Measurements from ENCODE around the gene DSCAM. TPM values are rescaled to one million over a fixed set of nuclear protein-coding genes. Genes with fewer than 3 reads are reported as not detected.
A peak's percentile ranks its signal among the peaks of the same experiment; 100 is the strongest.

Gene DSCAM
- total RNA-seq, 1 donor from 2014 or later = 4.4 TPM

GRCh38 chr21:40155563-40155962, 691.4 kb downstream of the DSCAM start:
- H3K4me1 Mint-ChIP-seq (ENCODE audit: low read depth, unreplicated experiment) = no peaks in the 10 kb centered on the region
- peaks cover 4% of the 10 kb centered on the region for H3K9me3 Mint-ChIP-seq (ENCODE audit: unreplicated experiment)
- DNase-seq = no peak
- no peak overlapping the region for H3K27ac Mint-ChIP-seq (ENCODE audit: unreplicated experiment)
- H3K27me3 Mint-ChIP-seq (ENCODE audit: unreplicated experiment) = no peaks in the 10 kb centered on the region
- no peak for TF ChIP-seq CTCF (IDR thresholded peaks at IDR 0.05; ENCODE audit: partially characterized antibody, unreplicated experiment)
- peaks cover 4% of the 10 kb centered on the region for H3K36me3 Mint-ChIP-seq (ENCODE audit: unreplicated experiment)
- no peak overlapping the region for H3K4me3 Mint-ChIP-seq (ENCODE audit: unreplicated experiment)

GRCh38 chr21:40153351-40153750, 693.6 kb downstream of the DSCAM start:
- H3K9me3 Mint-ChIP-seq (ENCODE audit: unreplicated experiment) = peaks cover 4% of the 10 kb centered on the region
- no peaks in the 10 kb centered on the region for H3K4me1 Mint-ChIP-seq (ENCODE audit: low read depth, unreplicated experiment)
- H3K27ac Mint-ChIP-seq (ENCODE audit: unreplicated experiment) = no peak overlapping the region
- no peak for DNase-seq
- no peaks in the 10 kb centered on the region for H3K27me3 Mint-ChIP-seq (ENCODE audit: unreplicated experiment)
- peaks cover 4% of the 10 kb centered on the region for H3K36me3 Mint-ChIP-seq (ENCODE audit: unreplicated experiment)
- H3K4me3 Mint-ChIP-seq (ENCODE audit: unreplicated experiment) = no peak overlapping the region
- TF ChIP-seq CTCF (IDR thresholded peaks at IDR 0.05; ENCODE audit: partially characterized antibody, unreplicated experiment) = no peak

GRCh38 chr21:40152476-40152875, 694.5 kb downstream of the DSCAM start:
- Mint-ChIP-seq H3K36me3 (ENCODE audit: unreplicated experiment) (peaks cover 4% of the 10 kb centered on the region), H3K4me1 (ENCODE audit: low read depth, unreplicated experiment) (no peaks in the 10 kb centered on the region), H3K9me3 (ENCODE audit: unreplicated experiment) (peaks cover 4% of the 10 kb centered on the region), H3K27me3 (ENCODE audit: unreplicated experiment) (no peaks in the 10 kb centered on the region), H3K27ac (ENCODE audit: unreplicated experiment) (no peak overlapping the region), H3K4me3 (ENCODE audit: unreplicated experiment) (no peak overlapping the region)
- no peak for DNase-seq
- no peak for TF ChIP-seq CTCF (IDR thresholded peaks at IDR 0.05; ENCODE audit: partially characterized antibody, unreplicated experiment)

GRCh38 chr21:40151611-40152010, 695.3 kb downstream of the DSCAM start:
- Mint-ChIP-seq H3K27ac (ENCODE audit: unreplicated experiment) (no peak overlapping the region), H3K9me3 (ENCODE audit: unreplicated experiment) (peaks cover 4% of the 10 kb centered on the region), H3K4me3 (ENCODE audit: unreplicated experiment) (no peak overlapping the region), H3K27me3 (ENCODE audit: unreplicated experiment) (no peaks in the 10 kb centered on the region), H3K4me1 (ENCODE audit: low read depth, unreplicated experiment) (no peaks in the 10 kb centered on the region), H3K36me3 (ENCODE audit: unreplicated experiment) (peaks cover 4% of the 10 kb centered on the region)
- TF ChIP-seq CTCF (IDR thresholded peaks at IDR 0.05; ENCODE audit: partially characterized antibody, unreplicated experiment) = no peak
- no peak for DNase-seq

- TF ChIP-seq CTCF (IDR thresholded peaks at IDR 0.05; ENCODE audit: partially characterized antibody, unreplicated experiment) = no peak
- H3K9me3 Mint-ChIP-seq (ENCODE audit: unreplicated experiment) = no peaks in the 10 kb centered on the region
Observed at GRCh38 chr21:40146216-40146837, 700.6 kb downstream of the DSCAM start.

More at GRCh38 chr21:40146216-40146837, 700.6 kb downstream of the DSCAM start:
- Mint-ChIP-seq H3K4me3 (ENCODE audit: unreplicated experiment) (no peak overlapping the region), H3K27me3 (ENCODE audit: unreplicated experiment) (no peaks in the 10 kb centered on the region), H3K27ac (ENCODE audit: unreplicated experiment) (peak overlapping the region; percentile 44), H3K4me1 (ENCODE audit: low read depth, unreplicated experiment) (peaks cover 6% of the 10 kb centered on the region), H3K36me3 (ENCODE audit: unreplicated experiment) (no peaks in the 10 kb centered on the region)
- no peak for DNase-seq
